ENCODE results near the gene HBB.

DNA sequence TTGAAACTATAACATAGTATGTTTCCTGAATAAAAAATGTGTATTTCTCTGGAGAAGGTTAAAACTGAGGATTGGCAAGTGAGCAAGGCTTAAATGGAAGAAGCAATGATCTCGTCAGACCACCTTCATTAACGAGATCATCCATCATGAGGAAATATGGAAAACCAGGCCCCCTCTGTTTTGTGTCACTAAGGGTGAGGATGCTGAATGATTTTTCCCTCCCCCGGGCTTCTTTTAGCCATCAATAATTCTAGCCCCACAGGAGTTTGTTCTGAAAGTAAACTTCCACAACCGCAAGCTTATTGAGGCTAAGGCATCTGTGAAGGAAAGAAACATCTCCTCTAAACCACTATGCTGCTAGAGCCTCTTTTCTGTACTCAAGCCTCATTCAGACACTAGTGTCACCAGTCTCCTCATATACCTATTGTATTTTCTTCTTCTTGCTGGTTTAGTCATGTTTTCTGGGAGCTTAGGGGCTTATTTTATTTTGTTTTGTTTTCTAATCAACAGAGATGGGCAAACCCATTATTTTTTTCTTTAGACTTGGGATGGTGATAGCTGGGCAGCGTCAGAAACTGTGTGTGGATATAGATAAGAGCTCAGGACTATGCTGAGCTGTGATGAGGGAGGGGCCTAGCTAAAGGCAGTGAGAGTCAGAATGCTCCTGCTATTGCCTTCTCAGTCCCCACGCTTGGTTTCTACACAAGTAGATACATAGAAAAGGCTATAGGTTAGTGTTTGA lies 48.7 kb upstream of the HBB start:
- TF ChIP-seq, protein P1, sequence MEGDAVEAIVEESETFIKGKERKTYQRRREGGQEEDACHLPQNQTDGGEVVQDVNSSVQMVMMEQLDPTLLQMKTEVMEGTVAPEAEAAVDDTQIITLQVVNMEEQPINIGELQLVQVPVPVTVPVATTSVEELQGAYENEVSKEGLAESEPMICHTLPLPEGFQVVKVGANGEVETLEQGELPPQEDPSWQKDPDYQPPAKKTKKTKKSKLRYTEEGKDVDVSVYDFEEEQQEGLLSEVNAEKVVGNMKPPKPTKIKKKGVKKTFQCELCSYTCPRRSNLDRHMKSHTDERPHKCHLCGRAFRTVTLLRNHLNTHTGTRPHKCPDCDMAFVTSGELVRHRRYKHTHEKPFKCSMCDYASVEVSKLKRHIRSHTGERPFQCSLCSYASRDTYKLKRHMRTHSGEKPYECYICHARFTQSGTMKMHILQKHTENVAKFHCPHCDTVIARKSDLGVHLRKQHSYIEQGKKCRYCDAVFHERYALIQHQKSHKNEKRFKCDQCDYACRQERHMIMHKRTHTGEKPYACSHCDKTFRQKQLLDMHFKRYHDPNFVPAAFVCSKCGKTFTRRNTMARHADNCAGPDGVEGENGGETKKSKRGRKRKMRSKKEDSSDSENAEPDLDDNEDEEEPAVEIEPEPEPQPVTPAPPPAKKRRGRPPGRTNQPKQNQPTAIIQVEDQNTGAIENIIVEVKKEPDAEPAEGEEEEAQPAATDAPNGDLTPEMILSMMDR (IDR thresholded peaks at IDR 0.05): no peak
- TF ChIP-seq POLR2A (IDR thresholded peaks at IDR 0.05) (no peak), POLR2AphosphoS5 (IDR thresholded peaks at IDR 0.05) (no peak)

Measured in stomach (tissue), 4 donors.